Astrocyte (in vitro differentiated cells and primary cell): Measurements from ENCODE around the gene HOXA7. TPM values are rescaled to one million over a fixed set of nuclear protein-coding genes. Genes with fewer than 3 reads are reported as not detected.

Experiments
- DNase-seq: peaks from one replicate; pipeline ENCODE4 v3.0.0-alpha.2; 2010; ENCODE audit warnings: low read depth
- FAIRE-seq: peaks from 2 replicates; lab custom pipeline; 2011; peaks lifted over from hg19 to GRCh38; lab: Jason Lieb, UNC
- H2AFZ ChIP-seq: 2 replicates; pipeline ENCODE4 v1.6.0; 2012; ENCODE audit warnings: low read depth, low read length, inconsistent platforms
- H3K27ac ChIP-seq: 2 replicates; pipeline ENCODE4 v1.5.1; 2011; ENCODE audit warnings: low read depth, low read length, inconsistent platforms
- H3K27me3 ChIP-seq: 2 replicates; pipeline ENCODE4 v1.6.0; 2011; ENCODE audit warnings: low read length, inconsistent platforms; ENCODE audit not compliant: insufficient read depth
- H3K36me3 ChIP-seq: 2 replicates; pipeline ENCODE4 v1.5.1; 2011; ENCODE audit warnings: low read length, inconsistent platforms; ENCODE audit not compliant: insufficient read depth
- H3K4me1 ChIP-seq: 2 replicates; pipeline ENCODE4 v1.5.1; 2011; ENCODE audit warnings: low read length, inconsistent platforms; ENCODE audit not compliant: insufficient read depth
- H3K4me2 ChIP-seq: 2 replicates; pipeline ENCODE4 v1.6.0; 2012; ENCODE audit warnings: low read length, inconsistent platforms
- H3K4me3 ChIP-seq: 2 replicates; pipeline ENCODE4 v1.5.1; 2011; ENCODE audit warnings: low read depth, mild to moderate bottlenecking, low read length, inconsistent platforms; ENCODE audit not compliant: insufficient read depth
- H3K79me2 ChIP-seq: 2 replicates; pipeline ENCODE4 v1.6.0; 2012; ENCODE audit warnings: mild to moderate bottlenecking, low read length, inconsistent platforms; ENCODE audit not compliant: insufficient read depth
- H3K9ac ChIP-seq: 2 replicates; pipeline ENCODE4 v1.6.0; 2012; ENCODE audit warnings: mild to moderate bottlenecking, low read length, inconsistent platforms
- H3K9me3 ChIP-seq: 2 replicates; pipeline ENCODE4 v1.5.1; 2012; ENCODE audit warnings: low read depth, mild to moderate bottlenecking, low read length, inconsistent platforms; ENCODE audit not compliant: insufficient read depth
- H4K20me1 ChIP-seq: 2 replicates; pipeline ENCODE4 v1.6.0; 2012; ENCODE audit warnings: low read length, inconsistent platforms; ENCODE audit not compliant: insufficient read depth
- H3K27ac Mint-ChIP-seq: one replicate; pipeline ENCODE4 v1.8.0; 2021; ENCODE audit warnings: mild to moderate bottlenecking, mixed read lengths; ENCODE audit not compliant: unreplicated experiment
- H3K27me3 Mint-ChIP-seq: one replicate; pipeline ENCODE4 v1.8.0; 2021; ENCODE audit warnings: low read depth, mixed read lengths; ENCODE audit not compliant: unreplicated experiment
- H3K36me3 Mint-ChIP-seq: one replicate; pipeline ENCODE4 v1.8.0; 2021; ENCODE audit warnings: low read depth, mixed read lengths; ENCODE audit not compliant: unreplicated experiment
- H3K4me1 Mint-ChIP-seq: one replicate; pipeline ENCODE4 v1.8.0; 2021; ENCODE audit warnings: low read depth, mixed read lengths; ENCODE audit not compliant: unreplicated experiment
- H3K4me3 Mint-ChIP-seq: one replicate; pipeline ENCODE4 v1.8.0; 2021; ENCODE audit warnings: mild to moderate bottlenecking, moderate library complexity, mixed read lengths; ENCODE audit not compliant: unreplicated experiment
- H3K9me3 Mint-ChIP-seq: one replicate; pipeline ENCODE4 v1.8.0; 2021; ENCODE audit warnings: mild to moderate bottlenecking, mixed read lengths; ENCODE audit not compliant: unreplicated experiment
- EZH2 ChIP-seq: IDR thresholded peaks from 2 replicates; pipeline ENCODE4 v1.6.1; 2012; ENCODE audit warnings: mild to moderate bottlenecking, low read length, inconsistent platforms; ENCODE audit not compliant: insufficient read depth
- total RNA-seq: library from RNA; stranded (reverse); gene quantifications from 2 replicates; pipeline ENCODE4 v1.2.1, GENCODE V29; 2021
- TF ChIP-seq, protein P1 (sequence below): IDR thresholded peaks from 2 replicates; pipeline ENCODE4 v1.5.1; 2011; ENCODE audit warnings: low read depth, mild to moderate bottlenecking, inconsistent platforms, low read length, moderate library complexity; ENCODE audit not compliant: insufficient read depth

HOXA7 gene
- total RNA-seq, 1 donor from 2014 or later: not detected

- FAIRE-seq (no peak), DNase-seq (peak; percentile 18)
- H3K36me3 ChIP-seq: no peaks in the 10 kb centered on the region
- peak overlapping the region; percentile 83 for H3K9ac ChIP-seq
- peak overlapping the region; percentile 60 for H3K4me3 ChIP-seq
- peaks cover 11% of the 10 kb centered on the region for H3K4me1 ChIP-seq
- H2AFZ ChIP-seq: no peak overlapping the region
- TF ChIP-seq, protein P1, sequence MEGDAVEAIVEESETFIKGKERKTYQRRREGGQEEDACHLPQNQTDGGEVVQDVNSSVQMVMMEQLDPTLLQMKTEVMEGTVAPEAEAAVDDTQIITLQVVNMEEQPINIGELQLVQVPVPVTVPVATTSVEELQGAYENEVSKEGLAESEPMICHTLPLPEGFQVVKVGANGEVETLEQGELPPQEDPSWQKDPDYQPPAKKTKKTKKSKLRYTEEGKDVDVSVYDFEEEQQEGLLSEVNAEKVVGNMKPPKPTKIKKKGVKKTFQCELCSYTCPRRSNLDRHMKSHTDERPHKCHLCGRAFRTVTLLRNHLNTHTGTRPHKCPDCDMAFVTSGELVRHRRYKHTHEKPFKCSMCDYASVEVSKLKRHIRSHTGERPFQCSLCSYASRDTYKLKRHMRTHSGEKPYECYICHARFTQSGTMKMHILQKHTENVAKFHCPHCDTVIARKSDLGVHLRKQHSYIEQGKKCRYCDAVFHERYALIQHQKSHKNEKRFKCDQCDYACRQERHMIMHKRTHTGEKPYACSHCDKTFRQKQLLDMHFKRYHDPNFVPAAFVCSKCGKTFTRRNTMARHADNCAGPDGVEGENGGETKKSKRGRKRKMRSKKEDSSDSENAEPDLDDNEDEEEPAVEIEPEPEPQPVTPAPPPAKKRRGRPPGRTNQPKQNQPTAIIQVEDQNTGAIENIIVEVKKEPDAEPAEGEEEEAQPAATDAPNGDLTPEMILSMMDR: no peak
- TF ChIP-seq EZH2: no peak
- Mint-ChIP-seq H3K27ac (no peak overlapping the region), H3K4me3 (no peak overlapping the region), H3K27me3 (peaks cover 99% of the 10 kb centered on the region), H3K4me1 (peaks cover 2% of the 10 kb centered on the region), H3K36me3 (peaks cover 2% of the 10 kb centered on the region), H3K9me3 (peaks cover 50% of the 10 kb centered on the region)
- peaks cover 37% of the 10 kb centered on the region for H3K79me2 ChIP-seq
- H3K9me3 ChIP-seq: no peaks in the 10 kb centered on the region
- peak overlapping the region; percentile 84 for H3K27ac ChIP-seq
- peak overlapping the region; percentile 83 for H3K4me2 ChIP-seq
- H3K27me3 ChIP-seq: peaks cover 66% of the 10 kb centered on the region
- H4K20me1 ChIP-seq: no peaks in the 10 kb centered on the region
Observed at GRCh38 chr7:27122077-27122910, 34.2 kb downstream of the HOXA7 start.

DNA sequence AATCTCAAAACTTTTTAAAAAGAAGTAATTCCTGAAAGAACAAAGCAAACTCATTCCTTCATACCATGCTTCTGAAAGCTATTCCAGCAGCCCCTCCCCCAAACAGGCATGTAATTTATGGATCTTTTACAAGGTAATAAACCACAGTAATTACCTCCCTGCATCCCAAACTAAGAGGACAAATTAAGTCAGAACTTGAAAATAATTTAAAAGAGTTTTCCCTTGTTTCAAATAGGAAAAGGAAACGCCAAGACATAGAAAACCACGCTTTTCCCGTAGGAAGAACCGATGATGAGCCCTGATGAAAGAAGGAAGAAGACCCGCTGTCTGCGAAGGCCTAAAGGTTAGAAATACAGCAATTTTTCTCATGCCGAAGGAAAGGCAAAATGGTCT lies 34.8 kb downstream of the HOXA7 start:
- peak overlapping the region; percentile 84 for H3K27ac ChIP-seq
- H2AFZ ChIP-seq: no peak overlapping the region
- H3K9me3 ChIP-seq: no peaks in the 10 kb centered on the region
- no peaks in the 10 kb centered on the region for H4K20me1 ChIP-seq
- Mint-ChIP-seq H3K27me3 (peaks cover 99% of the 10 kb centered on the region), H3K36me3 (peaks cover 2% of the 10 kb centered on the region), H3K27ac (no peak overlapping the region), H3K9me3 (peaks cover 50% of the 10 kb centered on the region), H3K4me1 (peaks cover 2% of the 10 kb centered on the region), H3K4me3 (no peak overlapping the region)
- peak overlapping the region; percentile 83 for H3K9ac ChIP-seq
- peaks cover 11% of the 10 kb centered on the region for H3K4me1 ChIP-seq
- peak overlapping the region; percentile 83 for H3K4me2 ChIP-seq
- no peak for DNase-seq
- peaks cover 68% of the 10 kb centered on the region for H3K27me3 ChIP-seq
- TF ChIP-seq, protein P1: no peak
- no peak for TF ChIP-seq EZH2
- H3K36me3 ChIP-seq: no peaks in the 10 kb centered on the region
- H3K4me3 ChIP-seq: peak overlapping the region; percentile 60
- H3K79me2 ChIP-seq: peaks cover 43% of the 10 kb centered on the region
- no peak for FAIRE-seq
